Neural progenitor cell (in vitro differentiated cells): ENCODE measurements around the gene TRUB1. TPM values are rescaled to one million over a fixed set of nuclear protein-coding genes. Genes with fewer than 3 reads are reported as not detected.
A peak's percentile ranks its signal among the peaks of the same experiment; 100 is the strongest.

Source experiments
- DNase-seq: peaks from one replicate; pipeline ENCODE4 v3.0.0-alpha.2; 2016; ENCODE audit warnings: low spot score
- H2AFZ ChIP-seq: fragments of 200-600 bp; sonication (generic); replicated peaks from 2 replicates; pipeline ENCODE4 v1.6.1; 2016; ENCODE audit warnings: antibody characterized with exemption
- H3F3A ChIP-seq: fragments of 200-600 bp; sonication (generic); 2 replicates; pipeline ENCODE4 v1.6.1; 2016; ENCODE audit warnings: antibody characterized with exemption, low read depth
- H3K27ac ChIP-seq: fragments of 200-600 bp; sonication (generic); 2 replicates; pipeline ENCODE4 v1.5.1; 2016; ENCODE audit warnings: mild to moderate bottlenecking
- H3K27me3 ChIP-seq: fragments of 200-600 bp; sonication (generic); 2 replicates; pipeline ENCODE4 v1.6.1; 2016; ENCODE audit warnings: mild to moderate bottlenecking, moderate library complexity
- H3K36me3 ChIP-seq: fragments of 200-600 bp; sonication (generic); 2 replicates; pipeline ENCODE4 v1.5.1; 2016
- H3K4me1 ChIP-seq: fragments of 200-600 bp; sonication (generic); 2 replicates; pipeline ENCODE4 v1.6.1; 2016; ENCODE audit warnings: mixed run types
- H3K4me2 ChIP-seq: fragments of 200-600 bp; sonication (generic); 2 replicates; pipeline ENCODE4 v1.6.1; 2016
- H3K4me3 ChIP-seq: fragments of 200-600 bp; sonication (generic); 2 replicates; pipeline ENCODE4 v1.5.1; 2016
- H3K79me2 ChIP-seq: fragments of 200-600 bp; sonication (generic); 2 replicates; pipeline ENCODE4 v1.6.1; 2016; ENCODE audit warnings: low read depth
- H3K9ac ChIP-seq: fragments of 200-600 bp; sonication (generic); 2 replicates; pipeline ENCODE4 v1.6.1; 2016
- H3K9me3 ChIP-seq: fragments of 200-600 bp; sonication (generic); 2 replicates; pipeline ENCODE4 v1.5.1; 2016; ENCODE audit warnings: low read depth
- H4K20me1 ChIP-seq: fragments of 200-600 bp; sonication (generic); 2 replicates; pipeline ENCODE4 v1.6.1; 2016; ENCODE audit warnings: low read depth
- H3K27ac Mint-ChIP-seq: 3 replicates; pipeline ENCODE4 v1.8.0; 2021; ENCODE audit warnings: mixed read lengths
- H3K27me3 Mint-ChIP-seq: 2 replicates; pipeline ENCODE4 v1.8.0; 2022; ENCODE audit warnings: low read depth, mild to moderate bottlenecking, inconsistent platforms, moderate library complexity, mixed read lengths; ENCODE audit not compliant: insufficient read depth
- H3K36me3 Mint-ChIP-seq: 3 replicates; pipeline ENCODE4 v1.8.0; 2021; ENCODE audit warnings: mixed read lengths
- H3K4me1 Mint-ChIP-seq: 3 replicates; pipeline ENCODE4 v1.8.0; 2021; ENCODE audit warnings: mixed read lengths
- H3K4me3 Mint-ChIP-seq: 3 replicates; pipeline ENCODE4 v1.8.0; 2021; ENCODE audit warnings: mild to moderate bottlenecking, moderate library complexity, mixed read lengths
- H3K9me3 Mint-ChIP-seq: 3 replicates; pipeline ENCODE4 v1.8.0; 2020; ENCODE audit warnings: mixed read lengths
- EZH2 ChIP-seq: fragments of 200-600 bp; sonication (generic); IDR thresholded peaks from 2 replicates; pipeline ENCODE4 v1.6.1; 2017; ENCODE audit warnings: antibody characterized with exemption, mild to moderate bottlenecking, moderate library complexity
- EZH2phosphoT487 ChIP-seq: fragments of 200-600 bp; sonication (generic); IDR thresholded peaks from 2 replicates; pipeline ENCODE4 v1.6.1; 2017; ENCODE audit warnings: antibody characterized with exemption
- total RNA-seq: library from RNA; depleted of rRNA; stranded (reverse); fragments of >200 nt; gene quantifications from 2 replicates; pipeline ENCODE4 v1.2.3, GENCODE V29; 2015; ENCODE audit warnings: low replicate concordance
- TF ChIP-seq, protein P1 (sequence below): fragments of 200-600 bp; sonication (generic); IDR thresholded peaks from 2 replicates; pipeline ENCODE4 v1.5.1; 2017; ENCODE audit warnings: antibody characterized with exemption, mild to moderate bottlenecking

TRUB1 gene
- total RNA-seq, 1 donor from 2014 or later = 41.9 TPM

DNA sequence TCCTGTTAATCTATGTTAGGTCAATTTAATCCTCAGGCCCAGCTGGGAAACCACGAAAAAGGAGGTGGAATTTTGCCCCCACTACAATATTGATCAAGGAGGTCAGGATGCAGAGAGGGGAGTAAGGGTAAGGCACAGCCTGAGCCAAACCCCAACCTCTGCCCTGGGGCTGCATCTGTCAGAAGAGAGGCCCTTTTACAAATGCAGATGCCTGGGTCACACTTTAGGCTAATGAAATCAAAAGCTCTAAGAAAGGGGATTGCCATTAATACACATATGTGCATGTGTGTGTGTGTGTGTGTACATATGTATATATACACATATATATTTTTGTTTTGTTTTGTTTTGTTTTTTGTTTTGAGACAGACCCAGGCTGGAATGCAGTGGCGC, 25.5 kb upstream of the TRUB1 start:
- Histone ChIP-seq H3K27ac (no peak overlapping the region), H3K4me1 (peaks cover 46% of the 10 kb centered on the region), H3K4me3 (no peak overlapping the region), H3K27me3 (no peaks in the 10 kb centered on the region), H3K9me3 (no peaks in the 10 kb centered on the region), H3K79me2 (no peaks in the 10 kb centered on the region), H4K20me1 (no peaks in the 10 kb centered on the region), H3K4me2 (no peak overlapping the region), H3K9ac (no peak overlapping the region), H3K36me3 (no peaks in the 10 kb centered on the region), H2AFZ (no peak overlapping the region), H3F3A (peaks cover 24% of the 10 kb centered on the region)
- Mint-ChIP-seq H3K27me3 (no peaks in the 10 kb centered on the region), H3K4me3 (no peak overlapping the region), H3K4me1 (peaks cover 2% of the 10 kb centered on the region), H3K9me3 (no peaks in the 10 kb centered on the region), H3K27ac (no peak overlapping the region), H3K36me3 (no peaks in the 10 kb centered on the region)
- DNase-seq = no peak
- TF ChIP-seq, protein P1, sequence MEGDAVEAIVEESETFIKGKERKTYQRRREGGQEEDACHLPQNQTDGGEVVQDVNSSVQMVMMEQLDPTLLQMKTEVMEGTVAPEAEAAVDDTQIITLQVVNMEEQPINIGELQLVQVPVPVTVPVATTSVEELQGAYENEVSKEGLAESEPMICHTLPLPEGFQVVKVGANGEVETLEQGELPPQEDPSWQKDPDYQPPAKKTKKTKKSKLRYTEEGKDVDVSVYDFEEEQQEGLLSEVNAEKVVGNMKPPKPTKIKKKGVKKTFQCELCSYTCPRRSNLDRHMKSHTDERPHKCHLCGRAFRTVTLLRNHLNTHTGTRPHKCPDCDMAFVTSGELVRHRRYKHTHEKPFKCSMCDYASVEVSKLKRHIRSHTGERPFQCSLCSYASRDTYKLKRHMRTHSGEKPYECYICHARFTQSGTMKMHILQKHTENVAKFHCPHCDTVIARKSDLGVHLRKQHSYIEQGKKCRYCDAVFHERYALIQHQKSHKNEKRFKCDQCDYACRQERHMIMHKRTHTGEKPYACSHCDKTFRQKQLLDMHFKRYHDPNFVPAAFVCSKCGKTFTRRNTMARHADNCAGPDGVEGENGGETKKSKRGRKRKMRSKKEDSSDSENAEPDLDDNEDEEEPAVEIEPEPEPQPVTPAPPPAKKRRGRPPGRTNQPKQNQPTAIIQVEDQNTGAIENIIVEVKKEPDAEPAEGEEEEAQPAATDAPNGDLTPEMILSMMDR = no peak
- TF ChIP-seq EZH2phosphoT487 = no peak

DNA sequence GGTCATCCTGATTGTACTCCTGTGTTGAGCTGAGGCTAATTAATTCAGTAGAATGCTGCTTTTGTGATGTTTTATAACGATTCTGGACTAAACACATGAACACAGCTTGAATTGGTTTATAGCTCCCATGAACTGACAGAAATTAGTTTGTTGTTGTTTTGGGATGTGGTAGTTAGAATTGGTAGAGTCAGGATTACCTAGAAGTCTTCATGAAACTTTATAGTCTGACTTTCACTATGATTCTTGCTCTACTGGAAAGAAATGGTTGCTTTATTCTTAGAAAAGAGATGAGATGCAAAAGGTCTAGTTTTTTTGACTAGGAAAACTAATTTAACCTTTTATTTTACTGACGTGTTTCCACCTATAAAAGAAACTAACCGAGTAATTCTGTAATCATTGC, 23.4 kb upstream of the TRUB1 start:
- no peak overlapping the region for H3K9ac ChIP-seq
- Mint-ChIP-seq H3K9me3 (no peaks in the 10 kb centered on the region), H3K4me1 (peaks cover 2% of the 10 kb centered on the region), H3K4me3 (no peak overlapping the region), H3K27me3 (no peaks in the 10 kb centered on the region), H3K27ac (no peak overlapping the region), H3K36me3 (no peaks in the 10 kb centered on the region)
- H3K9me3 ChIP-seq = no peaks in the 10 kb centered on the region
- H3K4me2 ChIP-seq = peak overlapping the region; percentile 37
- H3K27ac ChIP-seq = peak overlapping the region; percentile 77
- H2AFZ ChIP-seq = no peak overlapping the region
- H3K4me1 ChIP-seq = peaks cover 56% of the 10 kb centered on the region
- DNase-seq = peak; percentile 54
- H3K4me3 ChIP-seq = no peak overlapping the region
- H3K79me2 ChIP-seq = no peaks in the 10 kb centered on the region
- H4K20me1 ChIP-seq = no peaks in the 10 kb centered on the region
- no peak for TF ChIP-seq EZH2
- no peak for TF ChIP-seq EZH2phosphoT487
- TF ChIP-seq, protein P1 = no peak
- H3K27me3 ChIP-seq = no peaks in the 10 kb centered on the region
- no peaks in the 10 kb centered on the region for H3K36me3 ChIP-seq
- peaks cover 24% of the 10 kb centered on the region for H3F3A ChIP-seq

DNA sequence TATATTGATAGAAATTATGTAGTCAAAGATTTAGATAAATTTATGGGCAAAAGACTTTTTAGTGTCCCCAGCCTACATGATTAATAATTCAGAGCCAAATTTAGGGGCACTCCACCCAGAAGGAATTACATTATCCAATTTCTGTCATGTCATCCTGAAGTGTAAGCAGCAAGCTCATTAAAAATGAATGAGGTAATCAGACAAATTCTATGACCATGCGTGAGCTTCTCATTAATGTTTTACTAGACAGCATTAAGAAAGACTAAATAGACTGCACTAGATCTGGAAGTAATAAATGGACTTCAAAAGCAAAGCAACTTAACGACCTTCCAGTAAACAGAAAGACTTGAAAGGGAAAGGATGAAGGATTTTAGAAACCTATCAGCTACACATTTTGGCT, 22.7 kb upstream of the TRUB1 start:
- no peak for DNase-seq

More for the DNA sequence above, 22.7 kb upstream of the TRUB1 start:
- Mint-ChIP-seq H3K36me3 (no peaks in the 10 kb centered on the region), H3K9me3 (no peaks in the 10 kb centered on the region), H3K27ac (no peak overlapping the region), H3K27me3 (no peaks in the 10 kb centered on the region), H3K4me3 (no peak overlapping the region), H3K4me1 (peaks cover 2% of the 10 kb centered on the region)
- Histone ChIP-seq H4K20me1 (no peaks in the 10 kb centered on the region), H3K9ac (no peak overlapping the region), H3K27me3 (no peaks in the 10 kb centered on the region), H3K79me2 (no peaks in the 10 kb centered on the region), H3K4me1 (peaks cover 56% of the 10 kb centered on the region), H3K36me3 (no peaks in the 10 kb centered on the region), H3K4me2 (no peak overlapping the region), H3F3A (peaks cover 24% of the 10 kb centered on the region), H3K4me3 (no peak overlapping the region), H3K9me3 (no peaks in the 10 kb centered on the region), H3K27ac (peak overlapping the region; percentile 61), H2AFZ (no peak overlapping the region)
- TF ChIP-seq EZH2 (no peak), EZH2phosphoT487 (no peak)
- TF ChIP-seq, protein P1 = no peak
